Measurements from ENCODE around the gene FBRSL1.
"Not testable (repeated sequence)": the region's sequence is repeated elsewhere in the genome, so short reads cannot be mapped to it uniquely, and the experiment has no call there.

Gene FBRSL1

GRCh38 chr12:132471858-132472255 is 18.1 kb upstream of the FBRSL1 start:
- no peaks in the 10 kb centered on the region for H3K27me3 ChIP-seq (replicated peaks in 2 of 5; ENCODE audit: control insufficient read depth in 4 of 5, insufficient read depth in 5 of 5, low read length in 4 of 5)
- no peak for DNase-seq
- H3K4me1 ChIP-seq (ENCODE audit: control extremely low read depth in 1 of 4, control insufficient read depth in 4 of 4, insufficient read depth in 4 of 4, low read length in 3 of 4) = peaks cover 2 to 62% (median 45%) of the 10 kb centered on the region in 4 experiments
- H3K27ac ChIP-seq (ENCODE audit: insufficient read depth in 1 of 2, low read depth in 1 of 2, low read length in 2 of 2, poor library complexity in 1 of 2, severe bottlenecking in 2 of 2) = peak overlapping the region in 1 of 2 experiments; percentile 69
- 94% methylated on average over 16 of the region's 16 CpGs for WGBS (ENCODE audit: insufficient coverage)
- ChIA-PET POLR2A (no interaction called here), CTCF (interaction anchor here (1.0 to 1.1 kb wide), 2 partner anchors 26 to 57 kb away, joined by 3 read pairs; no protein-coding TSS in a partner anchor)
- H3K9me3 ChIP-seq (ENCODE audit: control extremely low read depth in 1 of 5, control insufficient read depth in 4 of 5, insufficient read depth in 2 of 5, low read depth in 1 of 5, low read length in 4 of 5) = no peaks in the 10 kb centered on the region
- H3K36me3 ChIP-seq (ENCODE audit: control insufficient read depth in 4 of 4, insufficient read depth in 4 of 4, low read length in 3 of 4) = no peaks in the 10 kb centered on the region
- H3K4me3 ChIP-seq (ENCODE audit: control insufficient read depth in 1 of 7, extremely low read depth in 1 of 7, insufficient read depth in 4 of 7, low read depth in 2 of 7, low read length in 6 of 7) = peak overlapping the region in 1 of 7 experiments; percentile 33

GRCh38 chr12:132472386-132472785 is 17.6 kb upstream of the FBRSL1 start:
- Histone ChIP-seq H3K36me3 (ENCODE audit: control insufficient read depth in 4 of 4, insufficient read depth in 4 of 4, low read length in 3 of 4) (no peaks in the 10 kb centered on the region), H3K4me1 (ENCODE audit: control extremely low read depth in 1 of 4, control insufficient read depth in 4 of 4, insufficient read depth in 4 of 4, low read length in 3 of 4) (peaks cover 2 to 62% (median 48%) of the 10 kb centered on the region in 4 experiments), H3K27ac (ENCODE audit: insufficient read depth in 1 of 2, low read depth in 1 of 2, low read length in 2 of 2, poor library complexity in 1 of 2, severe bottlenecking in 2 of 2) (no peak overlapping the region), H3K4me3 (ENCODE audit: control insufficient read depth in 1 of 7, extremely low read depth in 1 of 7, insufficient read depth in 4 of 7, low read depth in 2 of 7, low read length in 6 of 7) (peak overlapping the region in 1 of 7 experiments; percentile 33), H3K9me3 (ENCODE audit: control extremely low read depth in 1 of 5, control insufficient read depth in 4 of 5, insufficient read depth in 2 of 5, low read depth in 1 of 5, low read length in 4 of 5) (no peaks in the 10 kb centered on the region), H3K27me3 (replicated peaks in 2 of 5; ENCODE audit: control insufficient read depth in 4 of 5, insufficient read depth in 5 of 5, low read length in 4 of 5) (no peaks in the 10 kb centered on the region)
- ChIA-PET POLR2A (no interaction called here), CTCF (interaction anchor here (0.7 to 1.2 kb wide), 4 partner anchors 25 to 1220 kb away, joined by 3 to 4 read pairs (median 3); no protein-coding TSS in a partner anchor)
- 92% methylated on average over 13 of the region's 15 CpGs for WGBS (ENCODE audit: insufficient coverage)
- DNase-seq = no peak

DNA sequence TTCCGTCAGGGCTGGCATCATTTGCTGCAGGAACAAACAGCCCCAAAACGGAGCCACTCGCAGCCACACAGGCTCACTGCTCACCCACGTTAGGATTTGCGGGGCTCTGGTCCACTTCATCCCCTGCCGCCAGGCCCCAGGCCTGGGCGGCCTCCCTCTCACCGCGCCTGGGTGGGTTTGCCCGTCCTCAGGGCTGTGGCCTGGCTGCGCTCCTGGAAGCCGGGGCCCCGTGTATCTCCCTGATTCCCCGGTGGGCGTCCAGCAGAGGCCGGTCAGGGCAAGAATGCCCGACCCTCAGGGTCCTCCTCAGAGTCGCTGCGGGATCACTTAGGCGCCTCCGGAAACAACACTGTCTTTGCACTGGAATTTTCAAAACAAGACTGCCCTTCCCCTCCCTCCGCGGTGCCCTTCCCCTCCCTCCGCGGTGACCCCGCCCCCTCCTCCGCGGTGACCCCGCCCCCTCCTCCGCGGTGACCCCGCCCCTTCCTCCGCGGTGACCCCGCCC is 15.7 kb upstream of the FBRSL1 start:
- Histone ChIP-seq H3K36me3 (ENCODE audit: control insufficient read depth in 4 of 4, insufficient read depth in 4 of 4, low read length in 3 of 4) (no peaks in the 10 kb centered on the region), H3K9me3 (ENCODE audit: control extremely low read depth in 1 of 5, control insufficient read depth in 4 of 5, insufficient read depth in 2 of 5, low read depth in 1 of 5, low read length in 4 of 5) (no peaks in the 10 kb centered on the region), H3K27ac (ENCODE audit: insufficient read depth in 1 of 2, low read depth in 1 of 2, low read length in 2 of 2, poor library complexity in 1 of 2, severe bottlenecking in 2 of 2) (no peak overlapping the region), H3K27me3 (replicated peaks in 2 of 5; ENCODE audit: control insufficient read depth in 4 of 5, insufficient read depth in 5 of 5, low read length in 4 of 5) (no peaks in the 10 kb centered on the region), H3K4me3 (ENCODE audit: control insufficient read depth in 1 of 7, extremely low read depth in 1 of 7, insufficient read depth in 4 of 7, low read depth in 2 of 7, low read length in 6 of 7) (peak overlapping the region in 2 of 7 experiments; percentile 30 to 70), H3K4me1 (ENCODE audit: control extremely low read depth in 1 of 4, control insufficient read depth in 4 of 4, insufficient read depth in 4 of 4, low read length in 3 of 4) (peaks cover under 1 to 53% (median 43%) of the 10 kb centered on the region in 4 experiments)
- CTCF ChIA-PET = no interaction called here
- 94% methylated on average over 18 of the region's 35 CpGs for WGBS (ENCODE audit: insufficient coverage)
- POLR2A ChIA-PET = no interaction called here
- no peak for DNase-seq

DNA sequence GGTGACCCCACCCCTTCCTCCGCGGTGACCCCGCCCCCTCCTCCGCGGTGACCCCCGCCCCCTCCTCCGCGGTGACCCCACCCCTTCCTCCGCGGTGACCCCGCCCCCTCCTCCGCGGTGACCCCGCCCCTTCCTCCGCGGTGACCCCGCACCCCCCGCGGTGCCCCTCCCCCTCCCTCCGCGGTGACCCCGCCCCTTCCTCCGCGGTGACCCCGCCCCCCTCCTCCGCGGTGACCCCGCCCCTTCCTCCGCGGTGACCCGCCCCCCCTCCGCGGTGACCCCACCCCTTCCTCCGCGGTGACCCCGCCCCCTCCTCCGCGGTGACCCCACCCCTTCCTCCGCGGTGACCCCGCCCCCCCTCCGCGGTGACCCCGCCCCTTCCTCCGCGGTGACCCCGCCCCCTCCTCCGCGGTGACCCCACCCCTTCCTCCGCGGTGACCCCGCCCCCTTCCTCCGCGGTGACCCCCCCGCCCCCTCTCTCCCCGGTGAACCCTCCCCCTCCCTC is 15.1 kb upstream of the FBRSL1 start:
- DNase-seq; POLR2A ChIA-PET; H3K36me3 ChIP-seq (ENCODE audit: control insufficient read depth in 4 of 4, insufficient read depth in 4 of 4, low read length in 3 of 4); H3K27ac ChIP-seq (ENCODE audit: insufficient read depth in 1 of 2, low read depth in 1 of 2, low read length in 2 of 2, poor library complexity in 1 of 2, severe bottlenecking in 2 of 2); H3K27me3 ChIP-seq (replicated peaks in 2 of 5; ENCODE audit: control insufficient read depth in 4 of 5, insufficient read depth in 5 of 5, low read length in 4 of 5); H3K4me3 ChIP-seq (ENCODE audit: control insufficient read depth in 1 of 7, extremely low read depth in 1 of 7, insufficient read depth in 4 of 7, low read depth in 2 of 7, low read length in 6 of 7); H3K9me3 ChIP-seq (ENCODE audit: control extremely low read depth in 1 of 5, control insufficient read depth in 4 of 5, insufficient read depth in 2 of 5, low read depth in 1 of 5, low read length in 4 of 5); CTCF ChIA-PET: not testable (repeated sequence)
- peaks cover 0 to 52% (median 41%) of the 10 kb centered on the region in 4 experiments for H3K4me1 ChIP-seq (ENCODE audit: control extremely low read depth in 1 of 4, control insufficient read depth in 4 of 4, insufficient read depth in 4 of 4, low read length in 3 of 4)
- no CpG with 5 or more reads among the region's 56 CpGs for WGBS (ENCODE audit: insufficient coverage)

- H3K27ac ChIP-seq (ENCODE audit: insufficient read depth in 1 of 2, low read depth in 1 of 2, low read length in 2 of 2, poor library complexity in 1 of 2, severe bottlenecking in 2 of 2) = no peak overlapping the region
- no peaks in the 10 kb centered on the region for H3K9me3 ChIP-seq (ENCODE audit: control extremely low read depth in 1 of 5, control insufficient read depth in 4 of 5, insufficient read depth in 2 of 5, low read depth in 1 of 5, low read length in 4 of 5)
- ChIA-PET CTCF (no interaction called here), POLR2A (interaction anchor here (1.8 kb wide), 1 partner anchor 13 kb away, joined by 4 read pairs; no protein-coding TSS in a partner anchor)
- H3K4me3 ChIP-seq (ENCODE audit: control insufficient read depth in 1 of 7, extremely low read depth in 1 of 7, insufficient read depth in 4 of 7, low read depth in 2 of 7, low read length in 6 of 7) = peak overlapping the region in 2 of 7 experiments; percentile 19 to 23
- peak in 2 of 3 donors; percentile 67 to 72 for DNase-seq
- peaks cover 0 to 55% (median 44%) of the 10 kb centered on the region in 4 experiments for H3K4me1 ChIP-seq (ENCODE audit: control extremely low read depth in 1 of 4, control insufficient read depth in 4 of 4, insufficient read depth in 4 of 4, low read length in 3 of 4)
- H3K27me3 ChIP-seq (replicated peaks in 2 of 5; ENCODE audit: control insufficient read depth in 4 of 5, insufficient read depth in 5 of 5, low read length in 4 of 5) = no peaks in the 10 kb centered on the region
- 87% methylated on average over 30 of the region's 47 CpGs for WGBS (ENCODE audit: insufficient coverage)
- no peaks in the 10 kb centered on the region for H3K36me3 ChIP-seq (ENCODE audit: control insufficient read depth in 4 of 4, insufficient read depth in 4 of 4, low read length in 3 of 4)
Measured at GRCh38 chr12:132475304-132476037, 14.5 kb upstream of the FBRSL1 start.

GRCh38 chr12:132476038-132476414 is 13.9 kb upstream of the FBRSL1 start:
- peaks cover 0 to 57% (median 44%) of the 10 kb centered on the region in 4 experiments for H3K4me1 ChIP-seq (ENCODE audit: control extremely low read depth in 1 of 4, control insufficient read depth in 4 of 4, insufficient read depth in 4 of 4, low read length in 3 of 4)
- no peak overlapping the region for H3K4me3 ChIP-seq (ENCODE audit: control insufficient read depth in 1 of 7, extremely low read depth in 1 of 7, insufficient read depth in 4 of 7, low read depth in 2 of 7, low read length in 6 of 7)
- no peak for DNase-seq
- no peaks in the 10 kb centered on the region for H3K36me3 ChIP-seq (ENCODE audit: control insufficient read depth in 4 of 4, insufficient read depth in 4 of 4, low read length in 3 of 4)
- 95% methylated on average over 25 of the region's 26 CpGs for WGBS (ENCODE audit: insufficient coverage)
- CTCF ChIA-PET = no interaction called here
- no peaks in the 10 kb centered on the region for H3K9me3 ChIP-seq (ENCODE audit: control extremely low read depth in 1 of 5, control insufficient read depth in 4 of 5, insufficient read depth in 2 of 5, low read depth in 1 of 5, low read length in 4 of 5)
- no peaks in the 10 kb centered on the region for H3K27me3 ChIP-seq (replicated peaks in 2 of 5; ENCODE audit: control insufficient read depth in 4 of 5, insufficient read depth in 5 of 5, low read length in 4 of 5)
- H3K27ac ChIP-seq (ENCODE audit: insufficient read depth in 1 of 2, low read depth in 1 of 2, low read length in 2 of 2, poor library complexity in 1 of 2, severe bottlenecking in 2 of 2) = no peak overlapping the region
- POLR2A ChIA-PET = interaction anchor here (1.8 kb wide), 1 partner anchor 13 kb away, joined by 4 read pairs; no protein-coding TSS in a partner anchor

- Histone ChIP-seq H3K27me3 (replicated peaks in 2 of 5; ENCODE audit: control insufficient read depth in 4 of 5, insufficient read depth in 5 of 5, low read length in 4 of 5) (no peaks in the 10 kb centered on the region), H3K9me3 (ENCODE audit: control extremely low read depth in 1 of 5, control insufficient read depth in 4 of 5, insufficient read depth in 2 of 5, low read depth in 1 of 5, low read length in 4 of 5) (no peaks in the 10 kb centered on the region), H3K4me3 (ENCODE audit: control insufficient read depth in 1 of 7, extremely low read depth in 1 of 7, insufficient read depth in 4 of 7, low read depth in 2 of 7, low read length in 6 of 7) (peak overlapping the region in 1 of 7 experiments; percentile 28), H3K27ac (ENCODE audit: insufficient read depth in 1 of 2, low read depth in 1 of 2, low read length in 2 of 2, poor library complexity in 1 of 2, severe bottlenecking in 2 of 2) (no peak overlapping the region), H3K4me1 (ENCODE audit: control extremely low read depth in 1 of 4, control insufficient read depth in 4 of 4, insufficient read depth in 4 of 4, low read length in 3 of 4) (peaks cover 0 to 57% (median 45%) of the 10 kb centered on the region in 4 experiments), H3K36me3 (ENCODE audit: control insufficient read depth in 4 of 4, insufficient read depth in 4 of 4, low read length in 3 of 4) (no peaks in the 10 kb centered on the region)
- ChIA-PET POLR2A (interaction anchor here (1.8 kb wide), 1 partner anchor 14 kb away, joined by 4 read pairs; no protein-coding TSS in a partner anchor), CTCF (interaction anchor here (0.8 to 2.5 kb wide), 4 partner anchors 9 to 61 kb away, joined by 3 to 12 read pairs (median 4); no protein-coding TSS in a partner anchor)
- 63% methylated on average over 17 of the region's 18 CpGs for WGBS (ENCODE audit: insufficient coverage)
- DNase-seq = no peak
Measured at GRCh38 chr12:132476421-132476820, 13.5 kb upstream of the FBRSL1 start.
